Astrocyte (in vitro differentiated cells and primary cell): ENCODE data around the gene DMGDH. TPM values are rescaled to one million over a fixed set of nuclear protein-coding genes. Genes with fewer than 3 reads are reported as not detected.

Experiments
- DNase-seq: peaks from one replicate; pipeline ENCODE4 v3.0.0-alpha.2; 2010; ENCODE audit warnings: low read depth
- FAIRE-seq: peaks from 2 replicates; lab custom pipeline; 2011; peaks lifted over from hg19 to GRCh38; lab: Jason Lieb, UNC
- H2AFZ ChIP-seq: 2 replicates; pipeline ENCODE4 v1.6.0; 2012; ENCODE audit warnings: low read depth, low read length, inconsistent platforms
- H3K27ac ChIP-seq: 2 replicates; pipeline ENCODE4 v1.5.1; 2011; ENCODE audit warnings: low read depth, low read length, inconsistent platforms
- H3K27me3 ChIP-seq: 2 replicates; pipeline ENCODE4 v1.6.0; 2011; ENCODE audit warnings: low read length, inconsistent platforms; ENCODE audit not compliant: insufficient read depth
- H3K36me3 ChIP-seq: 2 replicates; pipeline ENCODE4 v1.5.1; 2011; ENCODE audit warnings: low read length, inconsistent platforms; ENCODE audit not compliant: insufficient read depth
- H3K4me1 ChIP-seq: 2 replicates; pipeline ENCODE4 v1.5.1; 2011; ENCODE audit warnings: low read length, inconsistent platforms; ENCODE audit not compliant: insufficient read depth
- H3K4me2 ChIP-seq: 2 replicates; pipeline ENCODE4 v1.6.0; 2012; ENCODE audit warnings: low read length, inconsistent platforms
- H3K4me3 ChIP-seq: 2 replicates; pipeline ENCODE4 v1.5.1; 2011; ENCODE audit warnings: low read depth, mild to moderate bottlenecking, low read length, inconsistent platforms; ENCODE audit not compliant: insufficient read depth
- H3K79me2 ChIP-seq: 2 replicates; pipeline ENCODE4 v1.6.0; 2012; ENCODE audit warnings: mild to moderate bottlenecking, low read length, inconsistent platforms; ENCODE audit not compliant: insufficient read depth
- H3K9ac ChIP-seq: 2 replicates; pipeline ENCODE4 v1.6.0; 2012; ENCODE audit warnings: mild to moderate bottlenecking, low read length, inconsistent platforms
- H3K9me3 ChIP-seq: 2 replicates; pipeline ENCODE4 v1.5.1; 2012; ENCODE audit warnings: low read depth, mild to moderate bottlenecking, low read length, inconsistent platforms; ENCODE audit not compliant: insufficient read depth
- H4K20me1 ChIP-seq: 2 replicates; pipeline ENCODE4 v1.6.0; 2012; ENCODE audit warnings: low read length, inconsistent platforms; ENCODE audit not compliant: insufficient read depth
- H3K27ac Mint-ChIP-seq: one replicate; pipeline ENCODE4 v1.8.0; 2021; ENCODE audit warnings: mild to moderate bottlenecking, mixed read lengths; ENCODE audit not compliant: unreplicated experiment
- H3K27me3 Mint-ChIP-seq: one replicate; pipeline ENCODE4 v1.8.0; 2021; ENCODE audit warnings: low read depth, mixed read lengths; ENCODE audit not compliant: unreplicated experiment
- H3K36me3 Mint-ChIP-seq: one replicate; pipeline ENCODE4 v1.8.0; 2021; ENCODE audit warnings: low read depth, mixed read lengths; ENCODE audit not compliant: unreplicated experiment
- H3K4me1 Mint-ChIP-seq: one replicate; pipeline ENCODE4 v1.8.0; 2021; ENCODE audit warnings: low read depth, mixed read lengths; ENCODE audit not compliant: unreplicated experiment
- H3K4me3 Mint-ChIP-seq: one replicate; pipeline ENCODE4 v1.8.0; 2021; ENCODE audit warnings: mild to moderate bottlenecking, moderate library complexity, mixed read lengths; ENCODE audit not compliant: unreplicated experiment
- H3K9me3 Mint-ChIP-seq: one replicate; pipeline ENCODE4 v1.8.0; 2021; ENCODE audit warnings: mild to moderate bottlenecking, mixed read lengths; ENCODE audit not compliant: unreplicated experiment
- EZH2 ChIP-seq: IDR thresholded peaks from 2 replicates; pipeline ENCODE4 v1.6.1; 2012; ENCODE audit warnings: mild to moderate bottlenecking, low read length, inconsistent platforms; ENCODE audit not compliant: insufficient read depth
- total RNA-seq: library from RNA; stranded (reverse); gene quantifications from 2 replicates; pipeline ENCODE4 v1.2.1, GENCODE V29; 2021
- TF ChIP-seq, protein P1 (sequence below): IDR thresholded peaks from 2 replicates; pipeline ENCODE4 v1.5.1; 2011; ENCODE audit warnings: low read depth, mild to moderate bottlenecking, inconsistent platforms, low read length, moderate library complexity; ENCODE audit not compliant: insufficient read depth

Gene DMGDH
- total RNA-seq, 1 donor from 2014 or later, result not detected

GRCh38 chr5:79031485-79031867 is 38.0 kb downstream of the DMGDH start:
- Mint-ChIP-seq H3K9me3 (no peaks in the 10 kb centered on the region), H3K27me3 (peaks cover 8% of the 10 kb centered on the region), H3K4me3 (no peak overlapping the region), H3K27ac (no peak overlapping the region), H3K4me1 (no peaks in the 10 kb centered on the region), H3K36me3 (no peaks in the 10 kb centered on the region)
- Histone ChIP-seq H3K27ac (no peak overlapping the region), H3K4me3 (no peak overlapping the region), H3K9me3 (no peaks in the 10 kb centered on the region), H3K9ac (no peak overlapping the region), H4K20me1 (no peaks in the 10 kb centered on the region), H2AFZ (no peak overlapping the region), H3K36me3 (no peaks in the 10 kb centered on the region), H3K4me1 (no peaks in the 10 kb centered on the region), H3K27me3 (no peaks in the 10 kb centered on the region), H3K4me2 (no peak overlapping the region), H3K79me2 (no peaks in the 10 kb centered on the region)
- FAIRE-seq (no peak), DNase-seq (no peak)
- TF ChIP-seq, protein P1, sequence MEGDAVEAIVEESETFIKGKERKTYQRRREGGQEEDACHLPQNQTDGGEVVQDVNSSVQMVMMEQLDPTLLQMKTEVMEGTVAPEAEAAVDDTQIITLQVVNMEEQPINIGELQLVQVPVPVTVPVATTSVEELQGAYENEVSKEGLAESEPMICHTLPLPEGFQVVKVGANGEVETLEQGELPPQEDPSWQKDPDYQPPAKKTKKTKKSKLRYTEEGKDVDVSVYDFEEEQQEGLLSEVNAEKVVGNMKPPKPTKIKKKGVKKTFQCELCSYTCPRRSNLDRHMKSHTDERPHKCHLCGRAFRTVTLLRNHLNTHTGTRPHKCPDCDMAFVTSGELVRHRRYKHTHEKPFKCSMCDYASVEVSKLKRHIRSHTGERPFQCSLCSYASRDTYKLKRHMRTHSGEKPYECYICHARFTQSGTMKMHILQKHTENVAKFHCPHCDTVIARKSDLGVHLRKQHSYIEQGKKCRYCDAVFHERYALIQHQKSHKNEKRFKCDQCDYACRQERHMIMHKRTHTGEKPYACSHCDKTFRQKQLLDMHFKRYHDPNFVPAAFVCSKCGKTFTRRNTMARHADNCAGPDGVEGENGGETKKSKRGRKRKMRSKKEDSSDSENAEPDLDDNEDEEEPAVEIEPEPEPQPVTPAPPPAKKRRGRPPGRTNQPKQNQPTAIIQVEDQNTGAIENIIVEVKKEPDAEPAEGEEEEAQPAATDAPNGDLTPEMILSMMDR, result no peak
- TF ChIP-seq EZH2, result no peak

DNA sequence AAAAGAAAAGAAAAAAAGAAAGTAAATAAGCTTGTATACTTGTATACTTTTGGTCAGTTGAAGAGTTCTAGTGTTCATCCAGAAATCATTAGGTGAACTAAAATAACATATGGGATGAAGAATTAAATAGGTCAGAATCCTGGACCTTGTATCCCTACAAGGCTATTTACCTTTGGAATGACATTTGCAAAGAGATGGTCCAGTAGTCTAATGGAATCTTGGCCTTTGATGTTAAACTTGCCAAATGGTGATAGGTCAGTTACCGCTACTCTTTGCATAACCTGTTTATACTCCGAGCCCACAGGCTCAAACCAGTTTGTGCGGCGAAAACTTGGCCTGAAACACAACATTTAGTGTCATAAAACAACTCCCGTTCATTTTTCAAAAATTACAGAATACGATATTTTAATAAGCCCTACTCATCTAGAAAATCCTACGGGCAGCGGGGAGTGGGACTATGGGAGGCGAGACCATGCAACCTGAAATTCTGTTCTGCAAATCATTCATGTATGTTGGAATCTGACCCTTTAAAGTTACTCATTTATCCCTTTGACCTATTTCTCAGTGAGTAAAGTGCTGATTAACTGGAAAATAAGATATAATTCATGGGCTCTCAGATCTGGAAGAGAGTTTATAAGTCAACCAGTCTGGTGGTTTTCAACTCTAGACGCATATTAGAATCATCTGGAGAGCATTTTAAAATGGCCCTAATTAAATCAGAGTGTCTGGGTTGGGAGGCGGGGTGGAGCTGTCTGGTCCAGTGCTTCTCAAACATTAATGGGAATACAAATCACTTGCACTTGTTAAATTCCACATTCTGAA is 38.6 kb downstream of the DMGDH start:
- DNase-seq, result no peak
- no peak overlapping the region for H3K27ac ChIP-seq
- H3K4me1 ChIP-seq, result no peaks in the 10 kb centered on the region
- FAIRE-seq, result no peak
- no peaks in the 10 kb centered on the region for H3K9me3 ChIP-seq
- H3K27me3 ChIP-seq, result no peaks in the 10 kb centered on the region
- H4K20me1 ChIP-seq, result no peaks in the 10 kb centered on the region
- Mint-ChIP-seq H3K9me3 (no peaks in the 10 kb centered on the region), H3K4me1 (no peaks in the 10 kb centered on the region), H3K36me3 (no peaks in the 10 kb centered on the region), H3K4me3 (no peak overlapping the region), H3K27me3 (peaks cover 11% of the 10 kb centered on the region), H3K27ac (no peak overlapping the region)
- no peak for TF ChIP-seq EZH2
- TF ChIP-seq, protein P1, result no peak
- H3K4me2 ChIP-seq, result no peak overlapping the region
- no peak overlapping the region for H3K4me3 ChIP-seq
- H2AFZ ChIP-seq, result no peak overlapping the region
- H3K36me3 ChIP-seq, result no peaks in the 10 kb centered on the region
- no peaks in the 10 kb centered on the region for H3K79me2 ChIP-seq
- no peak overlapping the region for H3K9ac ChIP-seq

DNA sequence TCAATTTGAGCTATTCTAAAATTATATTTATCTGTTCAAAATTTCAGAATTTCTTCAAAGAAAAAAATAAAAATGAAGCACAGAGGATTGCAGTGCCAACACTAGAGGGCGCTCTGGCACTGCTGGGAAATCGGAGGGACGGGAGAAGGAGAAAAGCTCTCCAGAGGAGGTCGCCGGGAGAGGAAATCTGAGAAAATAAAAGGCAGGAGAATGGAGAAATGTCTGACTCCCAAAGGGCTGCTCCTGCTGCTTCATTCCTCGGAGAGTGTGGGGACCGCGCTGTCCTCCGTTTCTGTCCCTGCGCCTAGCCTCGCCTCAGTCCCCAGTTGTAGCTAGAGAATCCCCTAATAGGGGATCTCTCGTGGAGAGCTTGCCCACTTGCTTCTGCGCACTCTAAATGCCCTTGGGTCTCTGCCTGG is 44.4 kb downstream of the DMGDH start:
- Histone ChIP-seq H3K27me3 (no peaks in the 10 kb centered on the region), H3K9me3 (no peaks in the 10 kb centered on the region), H3K4me2 (peak overlapping the region; percentile 84), H3K79me2 (no peaks in the 10 kb centered on the region), H3K4me1 (peaks cover 12% of the 10 kb centered on the region), H3K36me3 (no peaks in the 10 kb centered on the region), H2AFZ (peak overlapping the region; percentile 89), H3K4me3 (peak overlapping the region; percentile 45), H3K27ac (no peak overlapping the region), H4K20me1 (no peaks in the 10 kb centered on the region), H3K9ac (peak overlapping the region; percentile 55)
- H3K27me3 Mint-ChIP-seq, result peaks cover 11% of the 10 kb centered on the region
- peaks cover 6% of the 10 kb centered on the region for H3K4me1 Mint-ChIP-seq
- DNase-seq (peak; percentile 32), FAIRE-seq (peak; percentile 59)
- H3K4me3 Mint-ChIP-seq, result peak overlapping the region; percentile 46
- no peaks in the 10 kb centered on the region for H3K9me3 Mint-ChIP-seq
- no peaks in the 10 kb centered on the region for H3K36me3 Mint-ChIP-seq
- H3K27ac Mint-ChIP-seq, result no peak overlapping the region
- TF ChIP-seq, protein P1, result peak; percentile 92
- no peak for TF ChIP-seq EZH2
